DMS 273 treated with DMSO at 0.1 percent for 48 hours (cell line): ENCODE results near the gene DDX42.

Source experiments
- DNase-seq: peaks from one replicate; lab custom pipeline; 2025; lab: John Stamatoyannopoulos, UW

Gene DDX42

GRCh38 chr17:63823659-63824331, 49.8 kb downstream of the DDX42 start:
- DNase-seq = no peak

- DNase-seq = no peak
These were observed 50.4 kb downstream of the DDX42 start for GRCh38 chr17:63824362-63824761.

- no peak for DNase-seq
These were observed 52.6 kb downstream of the DDX42 start for GRCh38 chr17:63826468-63827001.

GRCh38 chr17:63827002-63827800, 53.2 kb downstream of the DDX42 start, which contains the start of the genes FTSJ3 and PSMC5:
Gene FTSJ3, minus strand, starts transcription at chr17:63827663. Its CDS starts 761 bp downstream, at chr17:63826902.
Gene PSMC5, plus strand, starts transcription at chr17:63827431. Its CDS starts 60 bp downstream, at chr17:63827491.
- DNase-seq = peak; percentile 91

GRCh38 chr17:63827801-63828221, 53.8 kb downstream of the DDX42 start:
- no peak for DNase-seq

GRCh38 chr17:63828936-63829335, 55.0 kb downstream of the DDX42 start:
- DNase-seq = no peak

- DNase-seq = no peak
These were observed 56.3 kb downstream of the DDX42 start for GRCh38 chr17:63830278-63830677.

GRCh38 chr17:63830904-63831491, 57.0 kb downstream of the DDX42 start:
- no peak for DNase-seq

- DNase-seq = no peak
These were observed 57.5 kb downstream of the DDX42 start for GRCh38 chr17:63831505-63831904.

- no peak for DNase-seq
These were observed 58.0 kb downstream of the DDX42 start for GRCh38 chr17:63832014-63832413.

- no peak for DNase-seq
These were observed 58.5 kb downstream of the DDX42 start for GRCh38 chr17:63832455-63832854.

- no peak for DNase-seq
These were observed 59.2 kb downstream of the DDX42 start for GRCh38 chr17:63833026-63833740.

- DNase-seq = no peak
These were observed 59.9 kb downstream of the DDX42 start for GRCh38 chr17:63833741-63834373.

- DNase-seq = peak; percentile 81
These were observed 60.6 kb downstream of the DDX42 start for GRCh38 chr17:63834431-63835166.

GRCh38 chr17:63835167-63835720, 61.3 kb downstream of the DDX42 start:
- no peak for DNase-seq

- DNase-seq = no peak
These were observed 62.8 kb downstream of the DDX42 start for GRCh38 chr17:63836811-63837210.

- no peak for DNase-seq
These were observed 63.5 kb downstream of the DDX42 start for GRCh38 chr17:63837480-63837879.

GRCh38 chr17:63837962-63838600, 64.1 kb downstream of the DDX42 start:
- no peak for DNase-seq

- DNase-seq = no peak
These were observed 64.7 kb downstream of the DDX42 start for GRCh38 chr17:63838631-63839171.
